ENCODE measurements around the gene XPO4.
"Not testable (repeated sequence)": the region's sequence is repeated elsewhere in the genome, so short reads cannot be mapped to it uniquely, and the experiment has no call there.

XPO4 gene

GRCh38 chr13:20902438-20903163, at the start of gene XPO4:
TSS of gene XPO4 (minus strand) at chr13:20902746. CDS start at chr13:20902738, 8 bp downstream.
- peak; percentile 78 for DNase-seq (ENCODE audit: low spot score)

- not testable (repeated sequence) for DNase-seq (ENCODE audit: low spot score)
Measured at GRCh38 chr13:20948001-20948400, 45.5 kb upstream of the XPO4 start.

GRCh38 chr13:20945952-20946383, 43.4 kb upstream of the XPO4 start:
- DNase-seq (ENCODE audit: low spot score) = no peak

- DNase-seq (ENCODE audit: low spot score) = no peak
Measured at GRCh38 chr13:20942938-20943559, 40.5 kb upstream of the XPO4 start.

- DNase-seq (ENCODE audit: low spot score) = not testable (repeated sequence)
Measured at GRCh38 chr13:20940511-20940910, 38.0 kb upstream of the XPO4 start.

- no peak for DNase-seq (ENCODE audit: low spot score)
Measured at GRCh38 chr13:20940083-20940482, 37.5 kb upstream of the XPO4 start.

GRCh38 chr13:20939662-20940061, 37.1 kb upstream of the XPO4 start:
- no peak for DNase-seq (ENCODE audit: low spot score)

GRCh38 chr13:20938302-20938701, 35.8 kb upstream of the XPO4 start:
- no peak for DNase-seq (ENCODE audit: low spot score)

- DNase-seq (ENCODE audit: low spot score) = no peak
Measured at GRCh38 chr13:20927596-20928257, 25.2 kb upstream of the XPO4 start.

GRCh38 chr13:20925395-20925790, 22.8 kb upstream of the XPO4 start:
- DNase-seq (ENCODE audit: low spot score) = not testable (repeated sequence)

GRCh38 chr13:20924758-20925394, 22.3 kb upstream of the XPO4 start:
- peak; percentile 80 for DNase-seq (ENCODE audit: low spot score)

GRCh38 chr13:20923272-20923671, 20.7 kb upstream of the XPO4 start:
- no peak for DNase-seq (ENCODE audit: low spot score)

GRCh38 chr13:20921572-20921971, 19.0 kb upstream of the XPO4 start:
- no peak for DNase-seq (ENCODE audit: low spot score)

GRCh38 chr13:20915676-20916075, 13.1 kb upstream of the XPO4 start:
- DNase-seq (ENCODE audit: low spot score) = not testable (repeated sequence)

- no peak for DNase-seq (ENCODE audit: low spot score)
Measured at GRCh38 chr13:20911037-20911436, 8.5 kb upstream of the XPO4 start.

- no peak for DNase-seq (ENCODE audit: low spot score)
Measured at GRCh38 chr13:20908714-20909497, 6.4 kb upstream of the XPO4 start.

- no peak for DNase-seq (ENCODE audit: low spot score)
Measured at GRCh38 chr13:20904908-20905307, 2.4 kb upstream of the XPO4 start.

- DNase-seq (ENCODE audit: low spot score) = no peak
Measured at GRCh38 chr13:20903164-20903475, 574 bp upstream of the XPO4 start.

- peak; percentile 79 for DNase-seq (ENCODE audit: low spot score)
Measured at GRCh38 chr13:20901668-20902437, 693 bp downstream of the XPO4 start.

- no peak for DNase-seq (ENCODE audit: low spot score)
Measured at GRCh38 chr13:20894245-20894644, 8.3 kb downstream of the XPO4 start.

GRCh38 chr13:20891768-20892167, 10.8 kb downstream of the XPO4 start:
- DNase-seq (ENCODE audit: low spot score) = no peak
